GM21737 (cell line): ENCODE results near the gene SMIM22.

Experiments used
- ATAC-seq: cut with Tn5 transposase; IDR thresholded peaks from one replicate; pipeline ENCODE4 v1.9.1; 2021; ENCODE audit warnings: mild to moderate bottlenecking, moderate library complexity; ENCODE audit not compliant: unreplicated experiment

Gene SMIM22

GRCh38 chr16:4814542-4815173 lies 19.5 kb downstream of the SMIM22 start:
- ATAC-seq, result no peak

- no peak for ATAC-seq
Observed at GRCh38 chr16:4820652-4821051, 25.5 kb downstream of the SMIM22 start.

- ATAC-seq, result no peak
Observed at GRCh38 chr16:4825196-4825595, 30.0 kb downstream of the SMIM22 start.

GRCh38 chr16:4826526-4826925 lies 31.4 kb downstream of the SMIM22 start:
- ATAC-seq, result no peak

- no peak for ATAC-seq
Observed at GRCh38 chr16:4826980-4827379, 31.8 kb downstream of the SMIM22 start.

GRCh38 chr16:4828567-4829321 lies 33.6 kb downstream of the SMIM22 start:
- ATAC-seq, result no peak

GRCh38 chr16:4830408-4830807 lies 35.2 kb downstream of the SMIM22 start:
- ATAC-seq, result no peak

GRCh38 chr16:4831616-4832015 lies 36.4 kb downstream of the SMIM22 start:
- ATAC-seq, result no peak

GRCh38 chr16:4832698-4833343 lies 37.7 kb downstream of the SMIM22 start:
- ATAC-seq, result no peak

GRCh38 chr16:4833584-4833983 lies 38.4 kb downstream of the SMIM22 start:
- no peak for ATAC-seq

- no peak for ATAC-seq
Observed at GRCh38 chr16:4836727-4837126, 41.6 kb downstream of the SMIM22 start.

- no peak for ATAC-seq
Observed at GRCh38 chr16:4837733-4838501, 42.7 kb downstream of the SMIM22 start.

- no peak for ATAC-seq
Observed at GRCh38 chr16:4839942-4840341, 44.8 kb downstream of the SMIM22 start.

- no peak for ATAC-seq
Observed at GRCh38 chr16:4840984-4841383, 45.8 kb downstream of the SMIM22 start.
